ENCODE measurements around the gene DCAF8.

The DCAF8 gene

GRCh38 chr1:160167580-160167979 is 94.8 kb downstream of the DCAF8 start:
- DNase-seq: no peak

DNA sequence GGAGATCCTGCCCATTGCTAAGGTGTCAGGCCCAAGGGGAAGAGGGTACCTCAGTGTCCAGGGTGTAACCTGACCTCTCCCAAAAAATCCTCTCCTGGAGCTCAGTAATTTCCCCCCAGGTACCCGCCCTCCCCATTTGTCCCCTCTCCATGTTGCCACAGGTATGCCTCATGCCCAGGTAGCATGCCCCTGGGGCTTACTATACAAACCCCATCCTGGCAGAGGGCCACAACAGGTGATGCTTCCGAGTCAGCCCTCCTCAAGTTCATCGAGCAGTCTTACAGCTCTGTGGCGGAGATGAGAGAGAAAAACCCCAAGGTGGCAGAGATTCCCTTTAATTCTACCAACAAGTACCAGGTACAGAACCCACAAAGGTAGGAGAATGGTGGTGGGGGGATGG is 95.3 kb downstream of the DCAF8 start:
- DNase-seq: no peak

GRCh38 chr1:160166166-160166868 is 96.0 kb downstream of the DCAF8 start:
- no peak for DNase-seq

All from right hindlimb (tissue), 1 donor.